Right cardiac atrium (tissue), 5 donors: Measurements from ENCODE around the gene FUT7. TPM values are rescaled to one million over a fixed set of nuclear protein-coding genes. Genes with fewer than 3 reads are reported as not detected.
A peak's percentile ranks its signal among the peaks of the same experiment; 100 is the strongest.

ENCODE experiments used
- ATAC-seq, 2 donors: fragments of 200-7000 bp; cut with Tn5 transposase; one replicate each; pipeline versions ENCODE4 v1.8.0 to v1.9.1; 2020; ENCODE audit warnings: moderate library complexity in 2 of 2, mild to moderate bottlenecking in 1 of 2
- DNase-seq, 3 donors: peaks; one replicate each; pipeline ENCODE4 v3.0.0-alpha.2; 2020
- H3K27ac ChIP-seq: one replicate; pipeline ENCODE4 v1.5.1; 2013; ENCODE audit warnings: mild to moderate bottlenecking, low read length, control low read depth, moderate library complexity
- H3K27me3 ChIP-seq: one replicate; pipeline ENCODE4 v1.6.1; 2013; ENCODE audit not compliant: control insufficient read depth, insufficient read depth
- H3K4me1 ChIP-seq: one replicate; pipeline ENCODE4 v1.6.1; 2013; ENCODE audit warnings: low read length; ENCODE audit not compliant: control insufficient read depth, insufficient read depth
- H3K4me3 ChIP-seq: one replicate; pipeline ENCODE4 v1.5.1; 2013; ENCODE audit warnings: low read length, control low read depth
- H3K9me3 ChIP-seq: one replicate; pipeline ENCODE4 v1.6.1; 2013; ENCODE audit warnings: low read length; ENCODE audit not compliant: control insufficient read depth
- WGBS: extraction: QIAGEN DNeasy Blood & Tissue Kit; methylation state at CpG from one replicate; pipeline ENCODE4 v1.1.7; 2013; 5-methylcytosine and 5-hydroxymethylcytosine counted together
- intact Hi-C, 4 donors: fragments of 100-400 bp; cut with DNase I; formaldehyde crosslinking; loops; one replicate each; pipeline versions ENCODE4 v1.11.0 to v1.14.0; 2022 to 2023
- polyA plus RNA-seq: library from polyadenylated mRNA; stranded (reverse); fragments of 200-250 nt; gene quantifications from one replicate; pipeline ENCODE4 v1.2.3, GENCODE V29; 2013
- total RNA-seq, 4 donors: library from RNA; stranded (reverse); fragmentation: NEBNext Ultra II Directional; extraction: Animal tissue kit (Norgen Biotek cat#: 25700); gene quantifications; one replicate each; pipeline ENCODE4 v1.2.1, GENCODE V29; 2021
- donor health status: healthy with polysubstance abuse.
- donor health status: DM: no; HTN: yes; CAD: no.
- donor health status: DM: no; HTN: no; CAD: no.
- donor health status: DM: no; HTN: yes; CAD: no; lungs with severe emphysema.
- donor health status: DM: yes; HTN: yes; CAD: no.

The FUT7 gene
- total and polyA plus RNA-seq, 5 donors: 0.07 to 0.24 (median 0.14) TPM; not detected in 1

DNA sequence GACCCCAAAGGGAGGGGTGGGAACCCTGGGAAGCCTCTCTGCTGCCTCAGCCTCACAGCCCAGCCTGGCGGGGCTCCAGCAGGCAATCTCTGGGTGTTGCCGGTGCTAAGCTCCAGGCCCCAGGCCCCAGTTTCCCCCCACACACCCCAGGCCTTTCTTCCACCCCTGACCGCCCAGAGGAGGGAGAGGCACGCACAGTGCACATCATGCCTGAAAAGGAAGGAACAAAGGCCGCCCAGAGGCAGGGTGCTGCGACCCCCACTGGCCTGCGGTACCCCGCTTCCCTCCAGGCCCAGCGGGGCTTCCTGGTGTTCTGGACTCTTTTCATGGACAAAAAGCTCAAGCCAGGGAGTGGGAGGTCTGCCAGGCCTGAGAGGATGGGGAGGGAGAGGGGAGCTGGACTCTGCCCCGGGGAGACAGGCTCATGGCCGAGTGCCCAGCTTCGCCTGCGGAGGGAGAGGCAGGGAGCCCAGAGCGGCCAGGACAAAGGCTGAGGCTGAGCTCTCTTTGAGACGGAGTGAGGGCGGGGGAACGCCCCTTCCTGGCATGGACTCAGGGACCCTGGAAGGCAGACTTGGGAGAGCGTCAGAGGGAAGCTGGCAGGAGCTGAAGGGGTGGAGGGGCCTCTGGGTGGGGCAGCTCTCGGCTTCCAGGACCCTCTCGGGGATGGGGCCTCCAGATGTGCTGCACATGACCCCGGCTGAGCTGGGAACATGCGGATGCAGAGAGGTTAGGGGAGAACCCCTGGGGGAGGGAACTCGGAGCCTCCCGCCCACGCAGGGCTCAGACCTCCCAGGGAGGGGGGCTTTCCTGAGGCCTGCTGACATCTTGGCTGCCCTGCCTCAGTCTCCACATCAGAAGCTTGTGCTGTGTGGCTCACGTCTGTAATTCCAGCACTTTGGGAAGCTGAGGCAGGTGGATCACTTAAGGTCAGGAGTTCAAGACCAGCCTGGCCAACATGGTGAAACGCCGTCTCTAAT lies 23.8 kb upstream of the FUT7 start:
- Histone ChIP-seq H3K4me3 (no peak overlapping the region), H3K9me3 (no peaks in the 10 kb centered on the region), H3K4me1 (peaks cover 2% of the 10 kb centered on the region), H3K27me3 (no peaks in the 10 kb centered on the region), H3K27ac (peak overlapping the region; percentile 48)
- ATAC-seq (peak; percentile 93 to 94), DNase-seq (peak; percentile 93 to 98 (median 98))
- 26% methylated on average over 28 of the region's 28 CpGs for WGBS
- intact Hi-C loops: no loop called here

DNA sequence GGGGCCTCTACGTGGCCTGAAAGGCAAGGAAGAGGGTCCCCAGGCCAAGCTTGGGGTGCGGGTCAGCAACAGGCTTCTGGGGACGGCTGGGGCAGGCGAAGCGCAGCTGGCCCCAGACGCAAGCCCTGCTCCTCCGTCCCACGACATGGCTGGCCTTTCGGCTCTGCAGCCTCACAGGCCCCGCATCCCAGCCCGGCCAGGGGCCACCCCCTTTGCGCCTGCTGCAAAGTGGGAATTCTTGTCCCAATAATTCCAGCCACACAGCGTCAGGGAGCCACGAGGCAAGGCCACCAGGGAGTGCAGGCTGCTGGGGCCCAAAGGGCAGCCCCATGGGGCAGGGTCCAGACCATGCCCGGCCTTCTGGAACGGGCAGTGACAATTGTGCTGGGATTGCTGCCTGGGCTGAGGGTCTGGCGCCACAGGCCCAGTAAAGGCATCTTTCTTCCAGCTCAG lies 23.1 kb upstream of the FUT7 start:
- peak in 1 of 3 donors; percentile 82 for DNase-seq
- no peaks in the 10 kb centered on the region for H3K9me3 ChIP-seq
- ATAC-seq: peak; percentile 7 to 28
- peaks cover 2% of the 10 kb centered on the region for H3K4me1 ChIP-seq
- no peaks in the 10 kb centered on the region for H3K27me3 ChIP-seq
- peak overlapping the region; percentile 48 for H3K27ac ChIP-seq
- 42% methylated on average over 17 of the region's 17 CpGs for WGBS
- intact Hi-C loops: no loop called here
- H3K4me3 ChIP-seq: no peak overlapping the region

DNA sequence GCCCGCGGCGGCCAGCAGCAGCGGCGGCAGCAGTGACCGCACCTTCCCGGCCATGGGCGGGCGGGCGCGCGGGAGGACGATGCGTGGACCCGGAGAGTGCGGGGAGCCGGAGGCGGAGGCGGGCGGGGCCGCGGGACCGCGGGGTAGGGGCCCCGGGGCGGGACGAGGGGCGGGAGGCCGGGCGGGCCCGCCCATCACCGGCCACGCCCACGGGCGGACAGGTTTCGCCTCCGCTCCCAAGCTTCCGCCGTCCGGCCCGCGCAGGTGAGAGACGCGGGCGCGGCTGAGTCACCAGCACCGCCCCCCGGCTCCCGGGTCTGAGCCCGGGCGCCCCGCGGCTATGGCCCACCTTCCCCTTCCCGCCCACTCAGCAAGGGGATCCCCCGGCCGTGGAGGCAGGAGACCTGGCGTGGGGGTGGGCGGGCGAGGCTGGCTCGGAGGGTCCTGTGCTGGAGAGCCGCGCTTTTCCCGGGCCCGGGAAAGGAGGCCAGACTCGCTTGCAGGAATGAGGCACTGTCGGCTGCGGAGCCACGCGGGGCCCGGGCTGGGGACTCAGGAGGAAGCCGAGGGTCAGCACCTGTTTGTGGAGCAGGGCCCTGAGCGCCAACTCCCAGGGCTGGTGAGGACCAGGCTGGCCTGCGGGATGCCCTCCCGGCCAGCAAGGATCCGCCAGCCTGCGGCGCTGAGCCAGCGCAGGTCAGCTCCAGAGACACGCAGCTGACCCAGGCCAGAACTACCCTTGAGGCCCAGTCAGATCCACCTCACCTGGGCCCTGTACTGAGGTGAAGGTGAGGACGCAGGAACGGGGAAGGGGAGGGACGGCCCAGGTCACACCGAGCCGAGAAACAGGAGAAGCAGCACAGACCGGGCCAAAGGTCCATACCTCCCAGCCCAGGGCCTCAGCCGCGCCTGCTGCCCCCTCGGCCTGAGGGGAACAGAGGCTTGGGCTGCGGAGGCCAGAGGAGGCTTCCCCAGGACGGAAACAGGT lies 22.4 kb upstream of the FUT7 start, which contains the start of gene ENTPD2:
Gene ENTPD2 (minus strand): TSS at position 118 of the 988 bp plus-strand sequence. CDS start 64 bp downstream, at position 54.
- peak in 2 of 3 donors; percentile 65 to 74 for DNase-seq
- no peaks in the 10 kb centered on the region for H3K9me3 ChIP-seq
- H3K4me3 ChIP-seq: peak within 1 kb of the TSS; percentile 34
- WGBS: 19% methylated on average over 89 of the region's 90 CpGs
- H3K4me1 ChIP-seq: peaks cover 2% of the 10 kb centered on the region
- ATAC-seq: no peak
- intact Hi-C loops: no loop called here
- no peaks in the 10 kb centered on the region for H3K27me3 ChIP-seq
- no peak within 1 kb of the TSS for H3K27ac ChIP-seq

DNA sequence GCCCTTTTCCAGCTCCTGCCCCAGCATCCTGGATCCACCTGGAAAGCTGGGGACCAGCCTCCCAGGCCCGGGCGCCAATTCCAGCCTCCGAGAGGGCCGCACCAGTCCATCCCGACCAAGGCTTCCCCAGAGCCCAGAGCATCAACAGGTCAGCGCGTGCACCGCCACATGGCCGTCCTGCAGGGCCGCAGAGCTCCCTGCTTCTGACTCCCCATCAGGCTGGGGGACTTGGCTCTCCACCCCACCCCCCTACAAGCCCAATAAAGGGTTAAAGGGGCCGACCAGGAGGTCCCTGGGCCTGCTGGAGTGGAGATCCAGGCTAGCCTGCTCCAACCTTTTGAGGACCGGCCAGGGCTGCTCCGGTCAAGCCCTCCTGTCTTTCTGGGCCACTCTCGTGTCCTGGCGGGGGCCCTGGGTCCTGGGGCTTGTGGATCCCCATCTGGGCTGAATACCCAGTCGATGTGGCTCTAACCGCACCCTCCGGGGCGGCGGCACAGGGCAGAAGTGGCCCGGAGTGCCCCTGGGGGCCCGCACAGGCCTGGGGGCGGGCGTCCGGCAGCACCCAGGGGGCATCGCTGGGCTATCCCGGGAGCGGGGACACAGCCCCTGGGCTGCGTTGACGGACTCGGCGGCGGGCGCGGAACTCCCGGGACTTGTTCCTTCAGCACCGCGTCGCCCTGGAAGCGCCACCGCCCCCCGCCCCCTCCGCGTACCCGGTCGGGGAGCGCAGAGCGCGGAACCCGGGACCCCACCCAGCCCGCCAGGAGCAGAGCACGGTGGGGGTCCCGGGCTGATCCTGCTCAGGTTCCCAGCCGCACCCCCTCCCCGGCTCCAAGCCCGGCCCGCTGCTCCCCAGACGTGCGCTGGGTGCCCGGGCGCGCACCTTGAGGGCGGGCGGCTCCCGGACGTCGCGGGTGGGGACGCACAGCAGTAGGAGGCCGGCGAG lies 21.4 kb upstream of the FUT7 start:
- intact Hi-C loops: no loop called here
- Histone ChIP-seq H3K27me3 (no peaks in the 10 kb centered on the region), H3K4me1 (peaks cover 2% of the 10 kb centered on the region), H3K9me3 (no peaks in the 10 kb centered on the region), H3K27ac (no peak overlapping the region), H3K4me3 (peak overlapping the region; percentile 34)
- 14% methylated on average over 71 of the region's 71 CpGs for WGBS
- ATAC-seq (no peak), DNase-seq (peak in 1 of 3 donors; percentile 62)

GRCh38 chr9:137052293-137052692 lies 20.4 kb upstream of the FUT7 start:
- intact Hi-C loops: no loop called here
- H3K4me1 ChIP-seq: peaks cover 2% of the 10 kb centered on the region
- no peaks in the 10 kb centered on the region for H3K27me3 ChIP-seq
- no peak overlapping the region for H3K4me3 ChIP-seq
- DNase-seq: no peak
- 70% methylated on average over 8 of the region's 8 CpGs for WGBS
- ATAC-seq: no peak
- no peak overlapping the region for H3K27ac ChIP-seq
- no peaks in the 10 kb centered on the region for H3K9me3 ChIP-seq

- Histone ChIP-seq H3K27me3 (no peaks in the 10 kb centered on the region), H3K4me1 (peaks cover 4% of the 10 kb centered on the region), H3K27ac (no peak overlapping the region), H3K9me3 (no peaks in the 10 kb centered on the region), H3K4me3 (no peak overlapping the region)
- DNase-seq (peak in 1 of 3 donors; percentile 11), ATAC-seq (no peak)
- WGBS: 91% methylated on average over 17 of the region's 17 CpGs
- intact Hi-C loops: no loop called here
These were observed 19.3 kb upstream of the FUT7 start for GRCh38 chr9:137051145-137051724.

DNA sequence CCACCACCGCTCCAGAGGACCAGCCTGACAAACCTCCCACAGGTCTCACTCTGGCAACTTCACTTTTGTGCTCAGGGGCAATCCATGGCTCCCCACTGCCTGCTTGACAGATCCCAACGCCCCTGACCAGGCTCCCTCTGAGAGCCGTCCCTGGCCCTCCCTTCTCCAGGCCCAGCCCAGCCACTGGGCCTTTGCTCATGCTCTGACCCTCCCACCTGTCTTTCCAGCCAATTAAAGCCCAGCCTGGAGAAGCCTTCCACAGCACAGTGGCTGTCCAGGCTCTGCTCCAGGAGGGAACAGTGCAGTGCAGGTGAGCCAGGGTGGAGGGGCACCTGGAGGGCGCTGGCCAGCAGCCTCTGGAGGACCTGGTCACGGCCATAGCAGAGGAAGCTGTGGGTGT lies 18.7 kb upstream of the FUT7 start:
- intact Hi-C loops: no loop called here

DNA sequence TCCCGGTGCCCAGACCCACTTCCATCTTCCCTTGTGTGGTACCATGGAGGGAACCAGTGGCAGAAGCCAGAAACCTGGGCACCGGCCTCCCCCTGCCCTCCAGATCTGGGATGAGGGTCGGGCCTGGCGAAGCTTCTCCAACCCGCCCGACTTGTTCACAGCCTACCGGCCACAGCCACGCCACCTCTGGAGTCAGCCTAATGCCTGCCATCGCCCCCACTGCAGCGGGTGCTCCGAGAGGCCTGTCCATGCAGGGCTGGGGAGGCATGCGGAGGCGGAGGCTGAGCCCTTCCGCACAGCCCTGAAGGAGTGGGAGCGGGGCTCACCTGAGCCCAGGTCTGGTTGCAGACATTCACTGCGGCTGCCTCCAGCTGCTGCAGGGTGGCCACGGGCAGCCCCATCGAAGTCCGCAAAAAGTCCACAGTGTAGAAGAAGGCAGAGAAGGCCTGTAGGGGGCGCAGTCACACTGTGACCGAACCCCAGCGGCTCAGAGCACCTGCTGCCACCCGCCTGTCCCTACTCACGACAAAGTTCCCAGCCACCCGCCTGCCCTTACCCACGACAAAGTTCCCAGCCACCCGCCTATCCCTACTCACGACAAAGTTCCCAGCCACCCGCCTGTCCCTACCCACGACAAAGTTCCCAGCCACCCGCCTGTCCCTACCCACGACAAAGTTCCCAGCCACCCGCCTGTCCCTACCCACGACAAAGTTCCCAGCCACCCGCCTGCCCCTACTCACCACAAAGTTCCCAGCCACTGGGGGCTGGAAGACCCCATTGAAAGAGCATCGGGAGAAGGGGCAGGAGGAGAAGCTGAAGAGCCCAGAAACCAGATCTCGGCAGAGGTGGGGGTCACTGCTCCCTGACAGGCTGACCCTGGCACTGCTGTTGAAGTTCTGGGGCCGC lies 17.9 kb upstream of the FUT7 start:
- intact Hi-C loops: loop anchor here in 1 of 4 donors (2.0 kb wide), 1 partner anchor 15 kb away; no protein-coding TSS in a partner anchor
- Histone ChIP-seq H3K27me3 (no peaks in the 10 kb centered on the region), H3K27ac (no peak overlapping the region), H3K9me3 (no peaks in the 10 kb centered on the region), H3K4me3 (no peak overlapping the region), H3K4me1 (peaks cover 2% of the 10 kb centered on the region)
- ATAC-seq: peak; percentile 4 to 6
- peak in 2 of 3 donors; percentile 81 to 83 for DNase-seq
- 50% methylated on average over 38 of the region's 38 CpGs for WGBS

More for the DNA sequence above, 18.7 kb upstream of the FUT7 start:
- H3K27ac ChIP-seq: no peak overlapping the region
- ATAC-seq (no peak), DNase-seq (no peak)
- no peaks in the 10 kb centered on the region for H3K9me3 ChIP-seq
- H3K27me3 ChIP-seq: no peaks in the 10 kb centered on the region
- H3K4me1 ChIP-seq: peaks cover 2% of the 10 kb centered on the region
- no peak overlapping the region for H3K4me3 ChIP-seq
- 91% methylated on average over 5 of the region's 5 CpGs for WGBS
